GM18526 (cell line): ENCODE results near the gene NPAS3.

Experiments used
- POLR2A ChIP-seq: IDR thresholded peaks from 3 replicates; pipeline ENCODE4 v1.6.1; 2011; ENCODE audit not compliant: insufficient read length; ENCODE audit errors: extremely low read depth

The NPAS3 gene

DNA sequence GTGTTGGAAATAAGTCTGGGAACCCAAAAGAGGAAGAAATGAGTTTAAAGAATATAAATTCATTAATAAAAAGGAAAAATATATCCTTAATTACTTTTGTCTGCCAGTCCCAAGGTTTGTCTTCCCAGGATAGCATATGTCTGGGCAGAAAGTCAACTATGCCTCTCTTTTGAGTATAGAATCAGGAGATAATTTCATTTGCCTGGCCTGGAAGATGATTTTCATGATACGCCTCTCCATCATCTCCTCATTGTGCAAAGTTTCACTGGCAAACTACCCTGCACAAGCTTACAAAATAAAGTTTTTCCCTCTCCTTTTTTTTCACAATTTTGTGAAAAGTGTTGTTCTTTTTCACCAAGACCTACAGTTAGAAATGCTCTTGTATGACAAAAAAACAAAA, 671.4 kb downstream of the NPAS3 start:
- TF ChIP-seq POLR2A = no peak

DNA sequence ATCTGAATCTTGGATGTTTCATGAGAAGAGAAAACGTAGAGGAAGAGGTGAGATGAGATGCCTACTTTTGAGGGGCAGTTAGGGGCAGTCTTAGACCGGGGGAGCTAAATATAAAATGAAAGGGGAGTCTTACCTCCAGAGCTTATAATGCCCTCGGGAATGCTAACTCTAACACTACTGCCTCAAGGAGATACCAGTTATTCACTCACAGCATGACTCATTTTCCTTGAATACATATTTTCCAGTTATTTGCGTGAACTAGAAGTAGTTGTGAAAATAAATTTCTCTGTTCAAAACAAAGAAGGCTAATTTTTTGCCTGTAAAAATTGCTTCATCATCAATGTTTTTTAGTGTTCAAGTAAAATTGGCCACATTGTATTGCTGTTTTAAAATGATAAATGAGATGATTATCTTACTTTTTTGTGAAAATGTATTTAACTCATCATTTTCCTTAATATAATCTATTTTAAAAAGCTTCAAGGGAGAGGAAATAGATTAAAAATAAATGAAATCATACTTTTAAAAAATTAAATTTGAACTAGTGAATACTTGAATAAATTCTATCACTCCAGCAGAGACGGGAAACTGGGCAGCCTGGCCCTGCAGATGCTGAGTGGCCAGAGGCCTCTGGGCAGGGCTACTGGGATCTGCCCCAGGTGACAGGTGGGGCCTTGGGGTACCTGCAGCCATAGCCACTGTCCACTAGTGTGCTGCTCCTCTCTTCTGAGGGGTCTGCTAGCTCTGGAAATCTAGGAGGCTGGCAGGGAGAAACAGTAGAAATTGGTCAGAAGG, 672.9 kb downstream of the NPAS3 start:
- no peak for TF ChIP-seq POLR2A

DNA sequence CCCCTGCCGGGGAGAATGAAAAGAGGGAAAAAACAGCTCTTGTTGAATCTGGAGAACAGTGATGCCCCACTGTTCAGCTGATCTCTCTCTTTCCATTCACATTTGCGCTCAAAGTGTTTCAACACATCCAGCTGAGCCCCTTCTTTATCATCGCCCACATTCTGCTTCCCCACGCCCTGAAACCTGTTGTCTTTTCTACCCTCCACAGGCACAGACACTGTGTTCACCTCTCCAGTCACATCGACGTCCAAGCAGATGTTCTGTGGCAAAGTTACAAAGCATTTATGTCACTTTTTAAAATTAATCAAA, 673.5 kb downstream of the NPAS3 start:
- TF ChIP-seq POLR2A = no peak

DNA sequence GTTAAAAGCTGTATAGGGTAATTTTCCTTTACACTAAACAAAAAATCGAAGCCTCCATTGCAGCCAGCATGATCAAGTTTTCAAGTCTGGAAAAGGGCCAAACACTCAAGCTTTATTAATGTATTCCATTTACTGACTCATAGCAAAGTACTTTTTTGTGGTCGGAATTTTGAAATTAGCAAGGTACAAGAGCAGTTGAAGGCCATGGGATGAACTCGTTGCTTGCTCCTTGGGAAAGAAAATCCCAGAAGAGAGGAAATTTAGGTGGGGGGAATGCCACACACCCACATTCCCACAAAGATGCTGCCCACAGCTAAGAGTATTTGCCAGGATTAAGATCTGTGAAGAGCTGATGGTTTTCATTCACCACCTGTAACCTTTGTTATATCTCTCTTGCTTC, 678.5 kb downstream of the NPAS3 start:
- TF ChIP-seq POLR2A = no peak

DNA sequence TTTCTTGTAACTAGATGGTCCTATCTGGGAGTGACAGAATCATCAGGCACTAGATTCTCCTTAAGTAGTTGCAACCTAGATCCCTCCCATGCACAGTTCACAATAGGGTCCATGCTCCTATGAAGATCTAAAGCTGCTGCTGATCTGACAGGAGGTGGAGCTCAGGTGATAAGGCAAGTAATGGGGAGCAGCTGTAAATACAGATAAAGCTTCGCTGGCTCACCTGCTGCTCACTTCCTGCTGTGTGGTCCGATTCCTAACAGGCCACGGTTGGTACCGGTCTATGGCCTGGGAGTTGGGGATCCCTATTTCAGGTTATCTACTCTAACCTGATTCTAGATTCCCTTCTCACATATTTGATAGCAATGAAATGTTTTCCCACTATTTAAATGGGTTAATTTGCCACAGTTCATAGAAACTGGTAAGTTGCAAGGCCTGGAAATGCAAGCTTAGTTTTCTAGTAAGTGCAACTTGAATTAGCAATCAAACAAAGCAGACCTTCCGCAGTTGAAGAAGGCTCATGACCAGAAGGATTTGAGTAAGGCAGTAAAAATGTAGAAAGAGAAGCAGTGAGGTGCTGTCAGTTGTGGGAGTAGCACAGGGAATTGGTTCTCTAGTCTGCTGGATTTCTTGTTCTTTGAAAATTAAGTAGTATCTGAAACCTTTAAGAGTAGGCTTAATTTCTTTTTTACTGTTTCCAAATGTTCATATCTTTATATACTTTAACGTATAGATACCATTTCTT, 679.9 kb downstream of the NPAS3 start:
- no peak for TF ChIP-seq POLR2A

DNA sequence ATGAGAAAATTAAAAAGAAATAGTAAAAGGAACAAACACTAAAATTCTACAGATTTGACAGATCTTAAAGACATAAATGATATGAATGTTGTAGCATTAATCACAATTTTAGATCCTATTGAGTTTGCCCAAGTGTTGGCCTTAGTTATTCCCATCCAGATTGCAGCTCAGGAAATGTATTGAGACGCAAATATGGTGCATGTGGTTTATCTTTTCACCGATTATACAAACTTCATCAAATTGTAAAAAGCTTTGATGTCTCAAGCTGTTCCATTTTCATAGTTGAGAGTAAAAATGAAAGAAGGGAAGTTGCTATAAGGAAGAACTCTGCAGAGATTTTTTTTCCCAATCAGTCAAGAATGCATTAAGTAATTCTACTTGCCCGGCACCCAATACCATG, 683.8 kb downstream of the NPAS3 start:
- TF ChIP-seq POLR2A = no peak

DNA sequence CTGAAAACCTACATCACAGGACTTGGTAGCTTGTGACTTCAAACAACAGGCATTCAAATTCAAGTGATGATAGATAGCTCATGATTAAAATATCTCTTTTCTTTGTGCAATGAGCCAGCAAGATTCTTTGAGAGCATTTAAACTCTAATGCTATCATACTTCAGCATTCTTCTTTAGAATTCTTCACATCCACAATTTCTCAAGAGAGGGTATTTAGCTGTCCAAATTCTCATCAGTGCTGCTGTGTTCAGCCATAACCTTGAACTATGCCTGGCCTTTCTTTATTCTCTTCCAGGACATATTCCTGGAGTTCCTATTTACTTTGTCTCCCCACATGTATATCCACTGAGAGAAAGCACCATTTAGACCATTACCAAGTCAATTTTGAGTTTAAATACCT, 691.1 kb downstream of the NPAS3 start:
- TF ChIP-seq POLR2A = no peak

DNA sequence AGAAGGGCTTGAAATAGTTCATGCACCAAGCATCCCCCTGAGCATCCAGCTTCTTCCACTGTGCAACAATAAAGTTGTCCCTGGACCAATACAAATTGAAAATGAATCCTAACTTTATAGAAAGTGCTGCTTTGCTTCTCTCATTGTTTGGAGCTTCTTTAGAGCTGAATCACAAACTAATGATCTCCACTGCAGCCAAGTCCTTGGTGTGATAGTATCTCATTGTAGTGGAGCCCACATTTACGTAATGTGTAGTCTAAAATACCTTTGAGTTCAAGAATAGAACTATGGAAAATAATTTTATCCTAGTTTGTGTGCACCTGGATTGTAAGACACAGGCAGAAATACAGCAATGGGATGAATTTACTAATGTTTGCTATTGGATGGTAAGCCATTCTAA, 692.3 kb downstream of the NPAS3 start:
- no peak for TF ChIP-seq POLR2A

DNA sequence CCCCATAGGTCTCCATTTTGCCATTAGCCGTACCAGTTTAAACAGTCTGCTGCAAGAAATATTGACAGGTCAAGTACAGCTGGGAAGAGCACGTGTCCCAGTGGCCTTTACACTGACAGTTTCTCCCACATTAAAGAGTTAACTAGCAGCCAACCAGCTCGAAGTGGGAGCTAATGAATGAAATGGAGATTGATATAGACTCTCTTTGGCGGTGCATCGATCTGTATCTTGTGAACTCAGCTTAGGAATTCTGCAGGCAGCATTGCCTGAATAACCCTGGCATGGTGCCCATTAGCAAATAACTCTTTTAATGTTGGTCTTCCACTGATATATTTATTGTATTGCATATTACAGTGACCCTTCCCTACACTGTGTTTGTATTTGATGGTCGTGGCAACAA, 692.8 kb downstream of the NPAS3 start:
- no peak for TF ChIP-seq POLR2A

DNA sequence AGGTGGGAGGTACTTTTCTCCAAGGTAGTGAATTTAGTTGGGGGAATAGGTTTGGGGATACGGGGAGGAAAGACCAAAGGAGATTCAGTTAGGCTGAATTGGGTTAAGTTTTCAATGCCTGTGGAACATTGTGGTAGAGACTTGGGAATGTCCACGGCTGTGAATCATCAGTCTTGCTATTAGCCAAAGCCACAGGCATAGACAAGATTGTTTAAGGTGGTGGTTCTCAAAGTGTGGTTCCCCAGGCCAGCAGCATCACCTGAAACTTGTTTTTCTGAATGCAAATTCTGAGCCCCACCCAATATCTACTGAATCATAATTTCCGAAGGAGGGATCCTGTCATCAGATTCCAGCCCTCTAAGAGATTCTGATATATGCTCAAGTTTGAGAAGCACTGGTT, 696.0 kb downstream of the NPAS3 start:
- TF ChIP-seq POLR2A = no peak

DNA sequence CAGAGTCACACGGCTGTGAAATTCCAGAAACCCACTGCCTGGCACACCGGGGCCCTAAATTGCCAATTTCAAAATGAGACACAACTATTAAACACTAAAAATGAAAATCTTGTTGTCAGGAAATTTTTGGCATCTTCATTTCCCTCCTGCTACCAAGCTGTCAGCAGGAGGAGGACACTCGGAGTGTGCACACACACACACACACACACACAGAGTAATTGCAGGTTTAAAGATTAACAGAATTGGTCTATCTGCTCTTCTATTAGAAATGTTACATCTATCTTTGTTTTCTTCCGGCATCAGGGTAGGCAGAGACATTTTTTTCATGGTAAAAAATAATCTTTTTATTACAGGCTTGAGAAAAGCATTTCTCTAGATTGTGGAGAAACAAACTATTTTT, 698.0 kb downstream of the NPAS3 start:
- TF ChIP-seq POLR2A = no peak

DNA sequence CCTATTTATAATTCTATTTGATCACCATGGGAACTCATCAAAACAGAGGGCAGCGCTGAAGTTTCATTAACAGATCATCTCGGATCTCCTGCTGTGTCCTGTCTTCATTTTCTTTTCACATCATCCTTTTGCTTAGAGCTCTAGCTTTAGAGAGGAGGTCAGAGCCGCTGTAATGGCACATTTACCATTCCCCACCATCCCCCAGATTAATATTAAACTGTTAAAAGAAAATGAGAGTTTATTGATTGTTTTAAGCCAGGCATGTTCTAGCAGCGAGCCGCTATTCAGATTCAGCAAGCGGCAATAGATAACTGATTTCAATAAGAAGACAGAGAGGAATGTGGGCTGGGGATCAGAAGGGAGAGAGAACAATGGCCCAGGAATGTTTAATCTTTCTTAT, 703.4 kb downstream of the NPAS3 start:
- no peak for TF ChIP-seq POLR2A

DNA sequence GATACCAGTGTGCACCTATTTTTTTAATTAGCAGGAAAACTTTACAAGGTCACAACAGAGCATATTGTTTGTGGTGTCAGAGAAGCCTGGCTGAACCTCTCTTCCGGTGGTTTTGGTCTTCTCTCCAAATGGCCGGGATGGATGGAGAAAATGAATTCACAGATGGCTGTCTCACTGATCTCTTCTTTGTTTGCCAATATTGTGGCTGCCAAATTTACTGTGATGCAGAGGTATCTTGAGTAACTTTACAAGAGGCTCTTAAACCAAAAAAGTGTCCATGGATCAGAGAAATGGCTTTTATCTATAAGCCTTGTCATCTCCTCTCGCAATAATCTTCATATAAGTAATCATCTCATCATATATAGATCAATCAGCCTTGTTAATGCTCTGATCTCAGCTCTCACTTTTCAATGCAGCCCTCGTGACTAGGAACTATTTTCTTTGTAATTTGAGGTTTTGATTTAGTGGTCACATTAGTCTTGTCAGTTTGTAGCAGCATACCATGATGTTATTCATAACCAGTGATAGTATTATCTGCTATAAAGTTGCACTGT, 704.1 kb downstream of the NPAS3 start:
- TF ChIP-seq POLR2A = no peak

DNA sequence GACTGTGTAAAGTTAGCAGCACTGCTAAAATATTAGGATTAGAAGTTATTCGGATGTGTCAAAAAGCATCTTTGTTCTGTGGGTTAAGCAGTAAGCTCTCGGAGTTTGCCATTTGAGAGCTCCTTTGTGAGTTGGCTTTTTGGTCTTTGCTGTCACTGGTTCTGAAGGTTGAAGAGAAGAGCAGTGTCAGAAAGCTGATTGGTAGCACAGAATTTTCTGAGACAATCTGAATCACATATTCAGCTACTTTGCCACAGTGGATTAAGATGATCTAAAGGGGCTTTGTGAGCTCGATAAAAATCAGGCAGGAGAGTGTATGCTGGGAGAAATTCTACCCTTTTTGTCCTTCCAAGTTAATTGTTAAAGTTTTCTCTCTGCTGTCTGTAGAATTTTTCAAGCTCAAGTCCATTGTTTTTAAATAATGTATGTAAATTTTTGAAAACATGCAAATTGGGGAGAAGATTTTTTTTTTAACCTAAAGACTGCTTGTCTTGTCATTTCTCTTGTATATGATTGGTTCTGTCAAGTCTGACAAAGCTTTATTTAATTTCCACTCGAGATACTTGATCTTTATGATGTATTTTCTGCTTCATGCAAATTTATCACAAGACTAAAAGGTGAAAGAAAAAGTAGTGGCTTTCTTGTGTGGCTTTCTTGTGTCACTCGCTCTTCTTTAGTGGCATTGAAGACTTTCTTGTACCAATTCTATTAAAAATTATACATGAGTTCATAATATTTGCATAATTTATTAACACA, 704.9 kb downstream of the NPAS3 start:
- TF ChIP-seq POLR2A = no peak

DNA sequence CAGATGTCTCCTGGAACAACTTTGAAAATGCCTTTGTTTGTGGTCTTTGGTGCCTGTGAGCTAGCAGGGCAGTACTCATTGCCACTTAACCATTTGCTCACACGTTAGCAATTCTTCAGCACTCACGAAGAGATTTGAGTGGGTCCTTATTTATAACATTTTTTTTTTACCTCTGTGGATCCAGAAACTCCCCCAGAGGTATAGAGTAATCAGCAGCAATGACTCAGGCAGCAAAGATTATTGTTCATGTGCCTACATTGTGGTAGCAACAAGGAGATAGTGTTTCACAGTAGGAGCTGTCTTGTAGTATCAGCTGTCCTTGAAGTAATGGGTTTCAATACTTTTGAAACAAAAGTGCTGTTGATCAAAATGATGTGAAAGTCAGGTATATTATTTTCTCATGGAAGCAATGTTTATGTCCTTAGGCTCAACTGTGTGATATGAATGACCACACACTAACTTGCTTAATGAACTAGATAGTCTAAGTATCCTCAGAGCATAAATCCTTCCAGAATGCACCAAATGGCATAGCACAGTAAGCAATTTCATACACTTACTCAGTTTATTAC, 708.1 kb downstream of the NPAS3 start:
- no peak for TF ChIP-seq POLR2A
